HCT116 (cell line): ENCODE measurements around the gene ZDHHC14. TPM values are rescaled to one million over a fixed set of nuclear protein-coding genes. Genes with fewer than 3 reads are reported as not detected.

Experiments used
- ATAC-seq: fragments of 200-7000 bp; cut with Tn5 transposase; 2 replicates; pipeline ENCODE4 v1.9.1; 2020; ENCODE audit warnings: mild to moderate bottlenecking, moderate library complexity
- BruUV-seq: library from RNA; stranded (reverse); fragments of 400-500 nt; replicated peaks from 2 replicates; lab custom pipeline; 2021; lab: Mats Ljungman, UMichigan
- CTCF ChIA-PET: fragments of 300-600 bp; sonication (Branson Sonifier 250); formaldehyde crosslinking; loops from one replicate; lab custom pipeline; 2021; ENCODE audit warnings: antibody characterized with exemption; lab: Charles Lee
- POLR2A ChIA-PET: fragments of 300-600, 350-600 bp; sonication (Branson Sonifier 250); formaldehyde crosslinking; loops from one replicate; lab custom pipeline; 2021; ENCODE audit warnings: antibody characterized with exemption; lab: Charles Lee
- RAD21 ChIA-PET, 2 experiments: fragments of 300-600 bp; sonication (Branson Sonifier 250); formaldehyde crosslinking; loops; one replicate each; lab custom pipeline; 2023; ENCODE audit warnings: low total read pairs in 2 of 2; ENCODE audit not compliant: uncharacterized antibody in 2 of 2, unreplicated experiment in 2 of 2, low non-redundant PET in 1 of 2; lab: Charles Lee
- DNase-seq: peaks from one replicate; pipeline ENCODE4 v3.0.0-alpha.2; 2010; ENCODE audit warnings: low read depth, low spot score
- H2AFZ ChIP-seq: fragments of 200-600 bp; shearing (Covaris generic), sonication (generic); 2 replicates; pipeline ENCODE4 v1.6.1; 2017; ENCODE audit warnings: low read depth, mixed run types, mixed read lengths, antibody characterized with exemption, low read length; ENCODE audit not compliant: poor library complexity, severe bottlenecking
- H3K27ac ChIP-seq: 2 replicates; pipeline ENCODE4 v1.5.1; 2012; ENCODE audit warnings: low read depth, low read length
- H3K27me3 ChIP-seq: fragments of 200-600 bp; sonication (generic); 2 replicates; pipeline ENCODE4 v1.6.1; 2016; ENCODE audit warnings: mixed run types, low read length, mixed read lengths; ENCODE audit not compliant: insufficient read depth
- H3K36me3 ChIP-seq, 2 experiments: fragments of 200-500 bp in 1 of 2; fragments of 200-600 bp in 1 of 2; sonication (Bioruptor generic) in 1 of 2; sonication (generic) in 1 of 2; 2 replicates each; pipeline versions ENCODE4 v1.5.1 to v1.6.1; 2014 to 2016; ENCODE audit warnings: low read length in 2 of 2, inconsistent platforms in 1 of 2, mixed read lengths in 1 of 2, mixed run types in 1 of 2; ENCODE audit not compliant: insufficient read depth in 2 of 2, control insufficient read depth in 1 of 2
- H3K4me1 ChIP-seq, 2 experiments: fragments of 200-600 bp in 1 of 2; sonication (generic) in 1 of 2; 2 replicates each; pipeline versions ENCODE4 v1.5.1 to v1.6.1; 2012 to 2017; ENCODE audit warnings: low read length in 2 of 2, inconsistent platforms in 1 of 2, mild to moderate bottlenecking in 1 of 2, mixed read lengths in 1 of 2, mixed run types in 1 of 2, moderate library complexity in 1 of 2; ENCODE audit not compliant: insufficient read depth in 2 of 2, control insufficient read depth in 1 of 2
- H3K4me2 ChIP-seq: fragments of 200-600 bp; sonication (generic); 2 replicates; pipeline ENCODE4 v1.6.1; 2017; ENCODE audit warnings: mixed run types, low read length, mixed read lengths
- H3K4me3 ChIP-seq, 2 experiments: fragments of 200-600 bp in 1 of 2; sonication (generic) in 1 of 2; replicated peaks in 1 of 2; 2 replicates each; pipeline ENCODE4 v1.5.1; 2011 to 2016; ENCODE audit warnings: low read length in 2 of 2, control low read depth in 1 of 2, low read depth in 1 of 2, mild to moderate bottlenecking in 1 of 2, mixed read lengths in 1 of 2, mixed run types in 1 of 2
- H3K79me2 ChIP-seq: fragments of 200-600 bp; sonication (generic); 2 replicates; pipeline ENCODE4 v1.6.1; 2017; ENCODE audit warnings: mild to moderate bottlenecking, mixed run types, low read length, moderate library complexity, mixed read lengths; ENCODE audit not compliant: insufficient read depth
- H3K9ac ChIP-seq: fragments of 200-600 bp; sonication (generic); 2 replicates; pipeline ENCODE4 v1.6.1; 2016; ENCODE audit warnings: low read length, mixed read lengths
- H3K9me2 ChIP-seq: fragments of 200-600 bp; sonication (generic), shearing (Covaris generic); 2 replicates; pipeline ENCODE4 v1.6.1; 2017; ENCODE audit warnings: mixed run types, mild to moderate bottlenecking, moderate library complexity; ENCODE audit not compliant: insufficient read depth
- H3K9me3 ChIP-seq, 2 experiments: fragments of 200-500 bp in 1 of 2; fragments of 200-600 bp in 1 of 2; sonication (Bioruptor generic) in 1 of 2; sonication (generic) in 1 of 2; 2 replicates each; pipeline ENCODE4 v1.6.1; 2014 to 2017; ENCODE audit warnings: low read length in 2 of 2, mixed read lengths in 2 of 2, inconsistent platforms in 1 of 2, low read depth in 1 of 2, mild to moderate bottlenecking in 1 of 2, mixed run types in 1 of 2, moderate library complexity in 1 of 2; ENCODE audit not compliant: control insufficient read depth in 1 of 2, insufficient read depth in 1 of 2
- H4K20me1 ChIP-seq: fragments of 200-600 bp; sonication (generic), shearing (Covaris generic); 2 replicates; pipeline ENCODE4 v1.6.1; 2017; ENCODE audit warnings: mixed run types, mild to moderate bottlenecking, moderate library complexity; ENCODE audit not compliant: insufficient read depth
- ATF3 ChIP-seq: IDR thresholded peaks from 2 replicates; pipeline ENCODE4 v1.6.1; 2012
- CBX3 ChIP-seq: IDR thresholded peaks from 2 replicates; pipeline ENCODE4 v1.6.1; 2012; ENCODE audit warnings: low read depth
- EZH2 ChIP-seq: fragments of 200-600 bp; sonication (generic); IDR thresholded peaks from 2 replicates; pipeline ENCODE4 v1.6.1; 2017; ENCODE audit warnings: antibody characterized with exemption, mixed run types
- JUND ChIP-seq: IDR thresholded peaks from 2 replicates; pipeline ENCODE4 v1.6.1; 2012
- POLR2A ChIP-seq: IDR thresholded peaks from 2 replicates; pipeline ENCODE4 v1.7.0; 2011; ENCODE audit warnings: borderline replicate concordance; ENCODE audit not compliant: insufficient read depth, insufficient read length; ENCODE audit errors: extremely low read depth
- REST ChIP-seq: IDR thresholded peaks from 2 replicates; pipeline ENCODE4 v1.6.1; 2012; ENCODE audit warnings: low read depth
- TCF7L2 ChIP-seq: IDR thresholded peaks from 2 replicates; pipeline ENCODE4 v1.7.0; 2011; ENCODE audit warnings: borderline replicate concordance, inconsistent platforms; ENCODE audit not compliant: insufficient read depth, insufficient read length; ENCODE audit errors: extremely low read depth
- ZBTB33 ChIP-seq: IDR thresholded peaks from 2 replicates; pipeline ENCODE4 v1.6.1; 2011; ENCODE audit warnings: mild to moderate bottlenecking, low read length, moderate library complexity; ENCODE audit not compliant: insufficient replicate concordance; ENCODE audit errors: extremely low read depth
- ZNF274 ChIP-seq: fragments of 200-500 bp; sonication (Bioruptor generic); IDR thresholded peaks from 2 replicates; pipeline ENCODE4 v1.6.1; 2014; ENCODE audit warnings: mild to moderate bottlenecking, low read depth, low read length, inconsistent platforms
- intact Hi-C: fragments of 100-400 bp; cut with micrococcal nuclease; formaldehyde crosslinking; loops from 2 replicates; pipeline ENCODE4 v1.10.0; 2022
- total RNA-seq: library from RNA; stranded (reverse); gene quantifications from one replicate; pipeline ENCODE4 v1.2.1, GENCODE V29; 2021; ENCODE audit not compliant: unreplicated experiment

Gene ZDHHC14
- total RNA-seq, 1 experiment from 2014 or later, result 5.3 TPM

GRCh38 chr6:157677235-157677634 lies 296.2 kb downstream of the ZDHHC14 start:
- RAD21 ChIA-PET, result no interaction called here
- Histone ChIP-seq H4K20me1 (no peaks in the 10 kb centered on the region), H3K9me2 (no peaks in the 10 kb centered on the region), H3K9ac (no peak overlapping the region), H2AFZ (no peak overlapping the region), H3K4me1 (no peaks in the 10 kb centered on the region), H3K79me2 (no peaks in the 10 kb centered on the region), H3K27ac (no peak overlapping the region), H3K9me3 (no peaks in the 10 kb centered on the region), H3K27me3 (no peaks in the 10 kb centered on the region), H3K4me3 (no peak overlapping the region), H3K4me2 (no peak overlapping the region), H3K36me3 (no peaks in the 10 kb centered on the region)
- CTCF ChIA-PET, result no interaction called here
- intact Hi-C loops, result no loop called here
- TF ChIP-seq ZNF274, result no peak
- peak; percentile 25; the same call in 1 of the 2 replicates for TF ChIP-seq REST
- ATAC-seq (no peak), DNase-seq (no peak)
- POLR2A ChIA-PET, result no interaction called here
- BruUV-seq, result no TSS peak

GRCh38 chr6:157679605-157680580 lies 298.9 kb downstream of the ZDHHC14 start:
- no peaks in the 10 kb centered on the region for H3K9me2 ChIP-seq
- H3K4me1 ChIP-seq, result 0 out of 4 replicates have a peak, but pooled peaks cover 0 to 4% of the 10 kb centered on the region in 2 experiments
- H3K4me3 ChIP-seq, result no peak overlapping the region
- no peaks in the 10 kb centered on the region for H4K20me1 ChIP-seq
- H3K36me3 ChIP-seq, result no peaks in the 10 kb centered on the region
- no peak for ATAC-seq
- POLR2A ChIA-PET, result no interaction called here
- H2AFZ ChIP-seq, result no peak overlapping the region
- H3K27ac ChIP-seq, result no peak overlapping the region
- intact Hi-C loops, result no loop called here
- CTCF ChIA-PET, result no interaction called here
- RAD21 ChIA-PET, result no interaction called here
- no peaks in the 10 kb centered on the region for H3K27me3 ChIP-seq
- no peak overlapping the region for H3K9ac ChIP-seq
- H3K9me3 ChIP-seq, result no peaks in the 10 kb centered on the region
- no TSS peak for BruUV-seq
- DNase-seq, result no peak
- no peak for TF ChIP-seq ATF3
- TF ChIP-seq ZBTB33, result no peak
- TF ChIP-seq EZH2, result no peak
- no peak for TF ChIP-seq CBX3
- TF ChIP-seq JUND, result no peak
- no peak for TF ChIP-seq TCF7L2
- TF ChIP-seq POLR2A, result no peak
- H3K79me2 ChIP-seq, result no peaks in the 10 kb centered on the region
- no peak overlapping the region for H3K4me2 ChIP-seq
